ENCODE measurements around the gene ACOT11.

Gene ACOT11

GRCh38 chr1:54516249-54516920, 31.6 kb upstream of the ACOT11 start:
- Histone ChIP-seq H3K9me3 (replicated peaks; ENCODE audit: insufficient read depth, low read length) (no peaks in the 10 kb centered on the region), H4K20me1 (ENCODE audit: insufficient read depth, low read length) (no peaks in the 10 kb centered on the region), H3K4me3 (ENCODE audit: low read length) (no peak overlapping the region), H3K79me2 (ENCODE audit: low read length) (no peaks in the 10 kb centered on the region), H3K4me2 (ENCODE audit: low read depth, low read length) (no peak overlapping the region), H3K4me1 (ENCODE audit: low read length) (no peaks in the 10 kb centered on the region), H3K9ac (ENCODE audit: low read length) (no peak overlapping the region), H3K36me3 (replicated peaks; ENCODE audit: insufficient read depth, low read length) (no peaks in the 10 kb centered on the region), H3K9me2 (replicated peaks; ENCODE audit: insufficient read depth, low read length) (no peaks in the 10 kb centered on the region), H3K27me3 (replicated peaks; ENCODE audit: insufficient read depth, low read length) (no peaks in the 10 kb centered on the region), H3F3A (ENCODE audit: insufficient read depth, low read length) (no peaks in the 10 kb centered on the region), H2AFZ (ENCODE audit: low read length) (no peak overlapping the region), H3K27ac (ENCODE audit: low read length) (no peak overlapping the region)
- TF ChIP-seq EZH2 (optimal IDR thresholded peaks at IDR 0.05; ENCODE audit: low read depth, low read length) (no peak), EZH2phosphoT487 (IDR thresholded peaks at IDR 0.05; ENCODE audit: low read length) (no peak), CTCF (IDR thresholded peaks at IDR 0.05; ENCODE audit: low read length) (no peak)
- no peak for DNase-seq

GRCh38 chr1:54517496-54517895, 30.5 kb upstream of the ACOT11 start:
- no peak for DNase-seq
- H3F3A ChIP-seq (ENCODE audit: insufficient read depth, low read length) = no peaks in the 10 kb centered on the region
- no peaks in the 10 kb centered on the region for H3K9me2 ChIP-seq (replicated peaks; ENCODE audit: insufficient read depth, low read length)
- H2AFZ ChIP-seq (ENCODE audit: low read length) = no peak overlapping the region
- TF ChIP-seq CTCF (IDR thresholded peaks at IDR 0.05; ENCODE audit: low read length) = no peak
- no peak for TF ChIP-seq EZH2 (optimal IDR thresholded peaks at IDR 0.05; ENCODE audit: low read depth, low read length)
- no peak for TF ChIP-seq EZH2phosphoT487 (IDR thresholded peaks at IDR 0.05; ENCODE audit: low read length)
- H3K4me3 ChIP-seq (ENCODE audit: low read length) = no peak overlapping the region
- no peaks in the 10 kb centered on the region for H3K79me2 ChIP-seq (ENCODE audit: low read length)
- H3K4me2 ChIP-seq (ENCODE audit: low read depth, low read length) = no peak overlapping the region
- H3K9ac ChIP-seq (ENCODE audit: low read length) = no peak overlapping the region
- H4K20me1 ChIP-seq (ENCODE audit: insufficient read depth, low read length) = no peaks in the 10 kb centered on the region
- H3K9me3 ChIP-seq (replicated peaks; ENCODE audit: insufficient read depth, low read length) = no peaks in the 10 kb centered on the region
- no peaks in the 10 kb centered on the region for H3K36me3 ChIP-seq (replicated peaks; ENCODE audit: insufficient read depth, low read length)
- H3K27ac ChIP-seq (ENCODE audit: low read length) = no peak overlapping the region
- H3K27me3 ChIP-seq (replicated peaks; ENCODE audit: insufficient read depth, low read length) = no peaks in the 10 kb centered on the region
- H3K4me1 ChIP-seq (ENCODE audit: low read length) = no peaks in the 10 kb centered on the region

GRCh38 chr1:54518489-54518888, 29.5 kb upstream of the ACOT11 start:
- no peaks in the 10 kb centered on the region for H3K4me1 ChIP-seq (ENCODE audit: low read length)
- no peak for TF ChIP-seq EZH2phosphoT487 (IDR thresholded peaks at IDR 0.05; ENCODE audit: low read length)
- no peak for TF ChIP-seq CTCF (IDR thresholded peaks at IDR 0.05; ENCODE audit: low read length)
- TF ChIP-seq EZH2 (optimal IDR thresholded peaks at IDR 0.05; ENCODE audit: low read depth, low read length) = no peak
- H3K4me3 ChIP-seq (ENCODE audit: low read length) = no peak overlapping the region
- no peaks in the 10 kb centered on the region for H4K20me1 ChIP-seq (ENCODE audit: insufficient read depth, low read length)
- no peaks in the 10 kb centered on the region for H3K27me3 ChIP-seq (replicated peaks; ENCODE audit: insufficient read depth, low read length)
- no peaks in the 10 kb centered on the region for H3F3A ChIP-seq (ENCODE audit: insufficient read depth, low read length)
- H2AFZ ChIP-seq (ENCODE audit: low read length) = no peak overlapping the region
- H3K9me2 ChIP-seq (replicated peaks; ENCODE audit: insufficient read depth, low read length) = no peaks in the 10 kb centered on the region
- no peaks in the 10 kb centered on the region for H3K9me3 ChIP-seq (replicated peaks; ENCODE audit: insufficient read depth, low read length)
- no peak overlapping the region for H3K4me2 ChIP-seq (ENCODE audit: low read depth, low read length)
- no peak overlapping the region for H3K9ac ChIP-seq (ENCODE audit: low read length)
- H3K36me3 ChIP-seq (replicated peaks; ENCODE audit: insufficient read depth, low read length) = no peaks in the 10 kb centered on the region
- DNase-seq = no peak
- no peaks in the 10 kb centered on the region for H3K79me2 ChIP-seq (ENCODE audit: low read length)
- H3K27ac ChIP-seq (ENCODE audit: low read length) = no peak overlapping the region

Data from MM.1S (cell line).